Right ventricle myocardium inferior (tissue), 1 donor: Measurements from ENCODE around the gene CDC25B. TPM values are rescaled to one million over a fixed set of nuclear protein-coding genes. Genes with fewer than 3 reads are reported as not detected.
"Not testable (repeated sequence)": the region's sequence is repeated elsewhere in the genome, so short reads cannot be mapped to it uniquely, and the experiment has no call there.

Experiments
- ATAC-seq: fragments of 200-7000 bp; cut with Tn5 transposase; one replicate; pipeline ENCODE4 v1.9.1; 2020; ENCODE audit warnings: mild to moderate bottlenecking, moderate library complexity
- DNase-seq: peaks from one replicate; pipeline ENCODE4 v3.0.0; 2021; ENCODE audit errors: missing footprints
- intact Hi-C: fragments of 100-400 bp; cut with DNase I; formaldehyde crosslinking; loops from one replicate; pipeline ENCODE4 v1.11.0; 2022
- total RNA-seq: library from RNA; stranded (reverse); fragmentation: NEBNext Ultra II Directional; extraction: Animal tissue kit (Norgen Biotek cat#: 25700); gene quantifications from one replicate; pipeline ENCODE4 v1.2.1, GENCODE V29; 2021
- donor health status: DM: no; HTN: yes; CAD: no; lungs with severe emphysema.

CDC25B gene
- total RNA-seq, 1 donor from 2014 or later = 10.1 TPM

- DNase-seq, intact Hi-C loops, ATAC-seq: not testable (repeated sequence)
Measured at GRCh38 chr20:3843990-3844619, 48.0 kb downstream of the CDC25B start.

- ATAC-seq (no peak), DNase-seq (no peak)
- intact Hi-C loops = loop anchor here (2.0 kb wide), 1 partner anchor 26 kb away; the partner anchor contains the start of gene AP5S1
Measured at GRCh38 chr20:3846378-3846739, 50.2 kb downstream of the CDC25B start.

GRCh38 chr20:3846740-3847428 is 50.8 kb downstream of the CDC25B start, which contains the start of gene MAVS:
Gene MAVS, plus strand, starts transcription at chr20:3846834. Its CDS starts 7,791 bp downstream, at chr20:3854625.
- peak; percentile 96 for DNase-seq
- ATAC-seq = peak; percentile 98
- intact Hi-C loops = loop anchor here (1.0 to 2.0 kb wide), 2 partner anchors 26 to 61 kb away; partner anchors contain the start of genes AP5S1 and CENPB

- DNase-seq = no peak
- intact Hi-C loops = loop anchor here (1.0 to 2.0 kb wide), 2 partner anchors 27 to 61 kb away; partner anchors contain the start of genes AP5S1 and CENPB
- ATAC-seq = no peak
Measured at GRCh38 chr20:3847429-3847940, 51.4 kb downstream of the CDC25B start.

DNA sequence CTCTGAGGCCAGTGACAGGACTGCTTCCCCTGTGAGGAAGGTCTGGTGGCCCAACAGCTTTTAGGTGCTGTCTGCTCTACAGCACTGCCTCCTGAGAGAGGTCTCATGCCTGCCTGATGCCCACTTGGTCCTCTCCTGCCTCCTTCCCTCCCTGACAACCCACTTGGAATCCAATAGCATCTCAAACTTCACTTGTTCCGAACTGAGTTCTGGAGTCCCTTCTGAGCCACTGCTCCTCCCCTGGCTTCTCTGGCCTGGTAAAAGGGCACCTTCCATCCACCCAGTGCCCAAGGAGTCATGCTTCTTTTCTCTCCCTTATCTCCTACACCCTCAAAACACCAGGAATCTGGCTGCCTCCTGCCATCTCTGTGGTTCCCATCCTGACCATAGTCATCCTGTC is 52.5 kb downstream of the CDC25B start:
- ATAC-seq (no peak), DNase-seq (no peak)
- intact Hi-C loops = no loop called here

DNA sequence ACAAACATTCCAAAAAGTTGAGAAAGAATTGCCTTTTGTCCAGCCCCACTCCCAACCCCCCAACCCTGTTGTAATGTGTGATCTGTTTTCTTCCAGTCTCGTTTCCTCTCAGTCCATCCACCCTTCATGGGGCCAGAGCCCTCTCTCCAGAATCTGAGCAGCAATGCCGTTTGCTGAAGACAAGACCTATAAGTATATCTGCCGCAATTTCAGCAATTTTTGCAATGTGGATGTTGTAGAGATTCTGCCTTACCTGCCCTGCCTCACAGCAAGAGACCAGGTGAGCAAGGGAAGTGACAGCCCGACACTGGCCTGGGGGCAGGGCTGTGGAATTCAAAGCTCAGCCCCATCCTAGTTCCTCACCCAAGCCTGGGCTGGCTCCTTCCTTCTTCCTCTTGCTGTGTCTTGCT is 58.4 kb downstream of the CDC25B start:
- DNase-seq = no peak
- intact Hi-C loops = loop anchor here (2.0 kb wide), 1 partner anchor 74 kb away; the partner anchor contains the start of gene SPEF1

More for the DNA sequence above, 58.4 kb downstream of the CDC25B start:
- ATAC-seq = no peak

Other genes starting within 250 kb of the CDC25B start
- not detected for gene GFRA4, start 132.9 kb upstream of the CDC25B start, total RNA-seq
- 13.4 TPM for gene ADAM33, start 114.3 kb upstream of the CDC25B start, total RNA-seq
- gene SIGLEC1, start 83.7 kb upstream of the CDC25B start, total RNA-seq = 9.5 TPM
- 17.5 TPM for gene HSPA12B, start 63.6 kb upstream of the CDC25B start, total RNA-seq
- gene ADISSP, start 28.6 kb upstream of the CDC25B start, total RNA-seq = 14.6 TPM
- gene SPEF1, start 14.9 kb upstream of the CDC25B start, total RNA-seq = 0.14 TPM
- gene CENPB, start 9.6 kb upstream of the CDC25B start, total RNA-seq = 68.2 TPM
- gene AP5S1, start 24.2 kb downstream of the CDC25B start, total RNA-seq = 9.8 TPM
- 35.0 TPM for gene MAVS, start 50.5 kb downstream of the CDC25B start, total RNA-seq
- gene PANK2, start 93.1 kb downstream of the CDC25B start, total RNA-seq = 16.6 TPM
- gene RNF24, start 219.2 kb downstream of the CDC25B start, total RNA-seq = 7.4 TPM